HEK293T (cell line): Measurements from ENCODE around the gene TOMM22.

Experiments used
- CTCF ChIA-PET: fragments of 350-600 bp; formaldehyde crosslinking; extraction: SDS; loops from one replicate; lab custom pipeline; 2021; ENCODE audit warnings: antibody characterized with exemption, inconsistent platforms; lab: Yijun Ruan, JAX
- POLR2A ChIA-PET: fragments of 350-600 bp; formaldehyde crosslinking; extraction: SDS; loops from one replicate; lab custom pipeline; 2020; ENCODE audit warnings: antibody characterized with exemption, inconsistent platforms; lab: Yijun Ruan, JAX
- DNase-seq: peaks from one replicate; pipeline ENCODE4 v3.0.0; 2012; ENCODE audit warnings: mixed read lengths; ENCODE audit errors: extremely low spot score
- ARNT ChIP-seq: fragments of 450-650 bp; IDR thresholded peaks from 2 replicates; pipeline ENCODE4 v1.6.1; 2017; ENCODE audit warnings: mild to moderate bottlenecking
- BHLHE40 ChIP-seq: fragments of 450-650 bp; IDR thresholded peaks from 2 replicates; pipeline ENCODE4 v1.6.1; 2016; ENCODE audit warnings: mild to moderate bottlenecking, moderate library complexity, borderline replicate concordance
- CTBP1 ChIP-seq: fragments of 450-650 bp; IDR thresholded peaks from 2 replicates; pipeline ENCODE4 v1.6.1; 2016; ENCODE audit warnings: borderline replicate concordance
- ELF4 ChIP-seq: fragments of 450-650 bp; IDR thresholded peaks from 2 replicates; pipeline ENCODE4 v1.6.1; 2017; ENCODE audit warnings: antibody characterized with exemption
- FOXA1 ChIP-seq: fragments of 450-650 bp; IDR thresholded peaks from 2 replicates; pipeline ENCODE4 v1.6.1; 2016; ENCODE audit warnings: mild to moderate bottlenecking
- FOXK2 ChIP-seq: fragments of 450-650 bp; IDR thresholded peaks from 2 replicates; pipeline ENCODE4 v1.6.1; 2016; ENCODE audit warnings: mild to moderate bottlenecking
- FOXM1 ChIP-seq: fragments of 450-650 bp; IDR thresholded peaks from 2 replicates; pipeline ENCODE4 v1.6.1; 2017; ENCODE audit warnings: mild to moderate bottlenecking, borderline replicate concordance
- HDGF ChIP-seq: fragments of 450-650 bp; IDR thresholded peaks from 2 replicates; pipeline ENCODE4 v1.6.1; 2017; ENCODE audit warnings: antibody characterized with exemption, borderline replicate concordance
- L3MBTL2 ChIP-seq: fragments of 450-650 bp; conservative IDR thresholded peaks from 2 replicates; pipeline ENCODE4 v1.6.1; 2016; ENCODE audit warnings: mild to moderate bottlenecking
- LEF1 ChIP-seq: fragments of 450-650 bp; IDR thresholded peaks from 2 replicates; pipeline ENCODE4 v1.6.1; 2017; ENCODE audit warnings: mild to moderate bottlenecking, borderline replicate concordance
- NFRKB ChIP-seq: fragments of 450-650 bp; IDR thresholded peaks from 2 replicates; pipeline ENCODE4 v1.6.1; 2016; ENCODE audit warnings: mild to moderate bottlenecking, moderate library complexity
- PKNOX1 ChIP-seq: fragments of 450-650 bp; IDR thresholded peaks from 2 replicates; pipeline ENCODE4 v1.6.1; 2016
- SP1 ChIP-seq: fragments of 450-650 bp; IDR thresholded peaks from 2 replicates; pipeline ENCODE4 v1.6.1; 2017
- SUZ12 ChIP-seq: fragments of 450-650 bp; IDR thresholded peaks from 2 replicates; pipeline ENCODE4 v1.6.1; 2016; ENCODE audit warnings: mild to moderate bottlenecking
- ZNF384 ChIP-seq: fragments of 450-650 bp; IDR thresholded peaks from 2 replicates; pipeline ENCODE4 v1.6.1; 2016

Gene TOMM22

GRCh38 chr22:38645430-38645829, 36.3 kb upstream of the TOMM22 start:
- ChIA-PET CTCF (no interaction called here), POLR2A (no interaction called here)
- TF ChIP-seq BHLHE40, result no peak
- DNase-seq, result no peak

DNA sequence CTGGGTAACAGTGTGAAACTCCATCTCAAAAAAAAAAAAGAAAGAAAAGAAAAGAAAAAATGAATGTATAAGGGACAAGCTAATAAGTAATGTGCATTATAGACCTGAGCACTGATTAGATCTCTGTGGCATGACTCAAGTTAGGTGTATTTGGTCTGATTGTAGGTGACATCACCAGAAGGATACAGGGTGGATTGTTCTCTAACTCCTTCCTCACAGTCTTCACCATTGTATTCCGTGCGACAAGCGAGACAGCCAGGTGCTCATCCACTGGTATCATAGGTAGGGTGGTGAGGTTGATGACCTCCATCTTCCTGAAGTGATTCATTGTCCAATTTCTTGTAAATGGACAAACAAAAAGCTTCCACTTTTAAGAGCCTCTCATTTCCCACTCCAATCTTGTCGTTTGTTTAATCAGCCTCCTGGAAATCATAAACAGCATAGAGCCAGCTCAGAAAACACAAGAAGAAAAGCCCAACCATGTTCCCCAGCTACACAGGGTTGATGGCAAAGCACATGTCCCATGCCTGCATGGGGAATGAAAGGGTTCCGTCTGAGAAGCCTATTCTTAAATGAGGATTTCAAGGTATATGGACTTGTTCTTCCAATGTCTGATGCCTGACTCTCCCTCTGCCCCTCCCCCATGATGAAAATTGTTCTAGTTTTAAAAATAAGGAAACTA, 31.8 kb upstream of the TOMM22 start:
- CTCF ChIA-PET, result no interaction called here
- TF ChIP-seq SP1 (no peak), ARNT (no peak), BHLHE40 (no peak), NFRKB (no peak), FOXK2 (no peak), ELF4 (no peak), ZNF384 (no peak), L3MBTL2 (no peak)
- POLR2A ChIA-PET, result no interaction called here
- DNase-seq, result no peak

- ChIA-PET POLR2A (interaction anchor here (1.2 kb wide), 1 partner anchor 29 kb away, joined by 6 read pairs; the partner anchor contains the start of gene TOMM22), CTCF (interaction anchor here (0.7 kb wide), 1 partner anchor 1085 kb away, joined by 6 read pairs; no protein-coding TSS in a partner anchor)
- no peak for TF ChIP-seq HDGF
- TF ChIP-seq SUZ12, result no peak
- TF ChIP-seq PKNOX1, result peak; percentile 22; the same call in 1 of the 2 replicates
- DNase-seq, result no peak
Measured at GRCh38 chr22:38652859-38653258, 28.9 kb upstream of the TOMM22 start.

GRCh38 chr22:38653741-38654140, 28.0 kb upstream of the TOMM22 start:
- DNase-seq, result no peak
- CTCF ChIA-PET, result no interaction called here
- no peak for TF ChIP-seq HDGF
- TF ChIP-seq PKNOX1, result peak; percentile 68
- POLR2A ChIA-PET, result interaction anchor here (1.2 kb wide), 1 partner anchor 28 kb away, joined by 6 read pairs; the partner anchor contains the start of gene TOMM22

GRCh38 chr22:38655519-38656255, 26.1 kb upstream of the TOMM22 start:
- TF ChIP-seq L3MBTL2 (peak; percentile 27), FOXA1 (no peak), ZNF384 (peak; percentile 28; the same call in 1 of the 2 replicates)
- POLR2A ChIA-PET, result interaction anchor here (0.6 kb wide), 1 partner anchor 15 kb away, joined by 3 read pairs; no protein-coding TSS in a partner anchor
- DNase-seq, result peak; percentile 34

GRCh38 chr22:38656256-38657044, 25.3 kb upstream of the TOMM22 start, which contains the start of the genes CBY1 and FAM227A:
TSS of gene CBY1 (plus strand) at chr22:38656638. CDS start at chr22:38668055, 11,417 bp downstream.
TSS of gene FAM227A (minus strand) at chr22:38656392. CDS start at chr22:38650168, 6,224 bp downstream.
- POLR2A ChIA-PET, result interaction anchor here (0.6 to 1.4 kb wide), 5 partner anchors 10 to 687 kb away, joined by 3 to 9 read pairs (median 4); partner anchors contain the start of genes GTPBP1 and TOMM22
- CTCF ChIA-PET, result no interaction called here
- no peak for TF ChIP-seq ZNF384
- no peak for TF ChIP-seq NFRKB
- peak; percentile 45; the same call in 1 of the 2 replicates for TF ChIP-seq L3MBTL2
- peak; percentile 93 for TF ChIP-seq BHLHE40
- DNase-seq, result peak; percentile 99

More at GRCh38 chr22:38655519-38656255, 26.1 kb upstream of the TOMM22 start:
- CTCF ChIA-PET, result interaction anchor here (0.6 kb wide), 1 partner anchor 26 kb away, joined by 3 read pairs; the partner anchor contains the start of gene TOMM22

GRCh38 chr22:38657045-38657909, 24.5 kb upstream of the TOMM22 start:
- TF ChIP-seq FOXM1 (no peak), LEF1 (no peak), ZNF384 (no peak), SP1 (no peak), SUZ12 (no peak), CTBP1 (no peak), L3MBTL2 (no peak), PKNOX1 (no peak), ELF4 (no peak), BHLHE40 (no peak)
- ChIA-PET CTCF (no interaction called here), POLR2A (interaction anchor here (0.6 to 1.8 kb wide), 6 partner anchors 9 to 686 kb away, joined by 3 to 9 read pairs (median 4); partner anchors contain the start of genes GTPBP1 and TOMM22)
- DNase-seq, result peak; percentile 55
